GM21447 (cell line): ENCODE measurements around the gene WLS.
"Not testable (repeated sequence)": the region's sequence is repeated elsewhere in the genome, so short reads cannot be mapped to it uniquely, and the experiment has no call there.

Experiments used
- ATAC-seq: cut with Tn5 transposase; IDR thresholded peaks from one replicate; pipeline ENCODE4 v1.9.1; 2021; ENCODE audit not compliant: unreplicated experiment

WLS gene

GRCh38 chr1:68232289-68233148 lies at the start of gene WLS:
WLS (minus strand) TSS chr1:68232523; CDS start chr1:68232299, 224 bp downstream.
- ATAC-seq: no peak

- ATAC-seq: no peak
Observed at GRCh38 chr1:68280286-68280685, 48.0 kb upstream of the WLS start.

- ATAC-seq: no peak
Observed at GRCh38 chr1:68279846-68280245, 47.5 kb upstream of the WLS start.

GRCh38 chr1:68278221-68278620 lies 45.9 kb upstream of the WLS start:
- ATAC-seq: no peak

GRCh38 chr1:68276448-68276847 lies 44.1 kb upstream of the WLS start:
- no peak for ATAC-seq

- ATAC-seq: no peak
Observed at GRCh38 chr1:68273530-68273929, 41.2 kb upstream of the WLS start.

GRCh38 chr1:68271596-68271995 lies 39.3 kb upstream of the WLS start:
- ATAC-seq: no peak

GRCh38 chr1:68270951-68271350 lies 38.6 kb upstream of the WLS start:
- ATAC-seq: no peak

- ATAC-seq: no peak
Observed at GRCh38 chr1:68269637-68270430, 37.5 kb upstream of the WLS start.

- no peak for ATAC-seq
Observed at GRCh38 chr1:68268896-68269483, 36.7 kb upstream of the WLS start.

GRCh38 chr1:68256824-68257223 lies 24.5 kb upstream of the WLS start:
- not testable (repeated sequence) for ATAC-seq

- no peak for ATAC-seq
Observed at GRCh38 chr1:68255301-68255700, 23.0 kb upstream of the WLS start.

GRCh38 chr1:68254667-68255226 lies 22.4 kb upstream of the WLS start:
- ATAC-seq: no peak

GRCh38 chr1:68237040-68237439 lies 4.7 kb upstream of the WLS start:
- ATAC-seq: no peak

GRCh38 chr1:68234094-68234493 lies 1.8 kb upstream of the WLS start:
- no peak for ATAC-seq

GRCh38 chr1:68233202-68233601 lies 879 bp upstream of the WLS start:
- no peak for ATAC-seq

- no peak for ATAC-seq
Observed at GRCh38 chr1:68231627-68232288, 565 bp downstream of the WLS start.

- no peak for ATAC-seq
Observed at GRCh38 chr1:68230901-68231626, 1.3 kb downstream of the WLS start.

- no peak for ATAC-seq
Observed at GRCh38 chr1:68230484-68230802, 1.9 kb downstream of the WLS start.
